Measurements from ENCODE around the gene CDK14. TPM values are rescaled to one million over a fixed set of nuclear protein-coding genes. Genes with fewer than 3 reads are reported as not detected.

CDK14 gene
- total and polyA plus RNA-seq, 9 donors = 12.6 to 54.1 (median 43.8) TPM

GRCh38 chr7:90843472-90843871, 247.4 kb downstream of the CDK14 start:
- Histone ChIP-seq H3K36me3 (no peaks in the 10 kb centered on the region), H3K4me1 (ENCODE audit: insufficient read depth) (peaks cover 5% of the 10 kb centered on the region), H3K4me3 (no peak overlapping the region), H3K27me3 (no peaks in the 10 kb centered on the region), H3K27ac (no peak overlapping the region), H3K9me3 (no peaks in the 10 kb centered on the region)
- TF ChIP-seq POLR2A (IDR thresholded peaks at IDR 0.05) = no peak
- no peak for TF ChIP-seq CTCF (IDR thresholded peaks at IDR 0.05)
- TF ChIP-seq EP300 (IDR thresholded peaks at IDR 0.05) = no peak
- DNase-seq = peak in 1 of 5 donors; percentile 34
- intact Hi-C loops (cut with DNase I) = no loop called here

DNA sequence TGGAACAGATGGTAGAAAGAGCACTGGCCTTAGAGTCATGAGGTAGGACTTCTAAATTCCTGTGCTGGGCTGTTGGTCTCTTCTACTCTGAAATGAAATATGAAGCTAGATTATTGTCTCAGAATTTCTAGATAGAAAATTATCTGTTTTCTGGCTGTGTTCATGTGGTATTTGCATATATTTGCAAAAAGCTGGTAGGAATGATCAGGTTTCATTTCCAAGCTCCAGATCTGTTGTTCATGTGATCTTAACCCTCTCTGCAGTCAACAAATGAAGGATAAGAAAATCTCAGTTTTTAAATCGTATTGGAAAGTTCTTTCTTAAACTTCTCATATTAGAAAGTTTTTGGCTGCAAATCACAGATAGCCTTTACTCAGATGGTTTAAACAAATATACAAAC, 248.3 kb downstream of the CDK14 start:
- Histone ChIP-seq H3K4me3 (no peak overlapping the region), H3K27me3 (no peaks in the 10 kb centered on the region), H3K4me1 (ENCODE audit: insufficient read depth) (peaks cover 5% of the 10 kb centered on the region), H3K9me3 (no peaks in the 10 kb centered on the region), H3K36me3 (no peaks in the 10 kb centered on the region), H3K27ac (no peak overlapping the region)
- intact Hi-C loops (cut with DNase I) = no loop called here
- DNase-seq = no peak
- 70 to 88% (median 84%) methylated on average over 1 of the region's 1 CpG for WGBS, 3 donors
- no peak for TF ChIP-seq CTCF (IDR thresholded peaks at IDR 0.05)
- no peak for TF ChIP-seq POLR2A (IDR thresholded peaks at IDR 0.05)
- TF ChIP-seq EP300 (IDR thresholded peaks at IDR 0.05) = no peak

- Histone ChIP-seq H3K4me3 (no peak overlapping the region), H3K27me3 (no peaks in the 10 kb centered on the region), H3K4me1 (ENCODE audit: insufficient read depth) (peaks cover 5% of the 10 kb centered on the region), H3K36me3 (no peaks in the 10 kb centered on the region), H3K27ac (no peak overlapping the region), H3K9me3 (no peaks in the 10 kb centered on the region)
- intact Hi-C loops (cut with DNase I) = no loop called here
- no peak for TF ChIP-seq EP300 (IDR thresholded peaks at IDR 0.05)
- TF ChIP-seq POLR2A (IDR thresholded peaks at IDR 0.05) = no peak
- TF ChIP-seq CTCF (IDR thresholded peaks at IDR 0.05) = no peak
- DNase-seq = no peak
These were observed 250.1 kb downstream of the CDK14 start for GRCh38 chr7:90846192-90846591.

GRCh38 chr7:90850066-90850465, 253.9 kb downstream of the CDK14 start:
- H3K9me3 ChIP-seq = no peaks in the 10 kb centered on the region
- no peaks in the 10 kb centered on the region for H3K36me3 ChIP-seq
- TF ChIP-seq EP300 (IDR thresholded peaks at IDR 0.05) (no peak), POLR2A (IDR thresholded peaks at IDR 0.05) (no peak), CTCF (IDR thresholded peaks at IDR 0.05) (no peak)
- no peak overlapping the region for H3K4me3 ChIP-seq
- peaks cover 1% of the 10 kb centered on the region for H3K4me1 ChIP-seq (ENCODE audit: insufficient read depth)
- 91 to 95% (median 92%) methylated on average over 1 of the region's 1 CpG for WGBS, 3 donors
- no peaks in the 10 kb centered on the region for H3K27me3 ChIP-seq
- no peak overlapping the region for H3K27ac ChIP-seq
- no peak for DNase-seq
- intact Hi-C loops (cut with DNase I) = no loop called here

DNA sequence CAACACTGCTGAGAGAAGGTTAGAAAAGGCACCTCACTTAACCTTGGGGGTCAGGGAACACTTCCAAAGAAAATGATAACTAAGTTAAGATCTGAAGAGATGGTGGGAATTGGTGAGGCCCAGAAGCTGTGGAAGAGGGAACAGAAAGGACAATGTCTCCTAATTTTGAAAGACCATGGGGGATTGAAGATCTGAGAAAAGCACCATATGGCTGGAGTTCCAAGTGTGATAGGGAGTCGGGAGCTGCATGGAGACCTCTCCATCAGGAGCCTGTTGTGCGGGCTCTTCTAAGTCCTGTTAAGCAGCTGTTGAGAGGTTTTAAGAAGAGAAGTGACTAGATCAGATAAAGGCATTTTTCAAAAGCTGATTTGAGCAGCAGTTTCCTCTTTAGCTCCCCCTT, 254.3 kb downstream of the CDK14 start:
- H3K9me3 ChIP-seq = no peaks in the 10 kb centered on the region
- no peak overlapping the region for H3K4me3 ChIP-seq
- no peaks in the 10 kb centered on the region for H3K36me3 ChIP-seq
- intact Hi-C loops (cut with DNase I) = no loop called here
- peaks cover 1% of the 10 kb centered on the region for H3K4me1 ChIP-seq (ENCODE audit: insufficient read depth)
- H3K27ac ChIP-seq = no peak overlapping the region
- no peaks in the 10 kb centered on the region for H3K27me3 ChIP-seq
- no peak for DNase-seq
- WGBS, 3 donors = 95 to 99% (median 98%) methylated on average over 2 of the region's 2 CpGs
- no peak for TF ChIP-seq CTCF (IDR thresholded peaks at IDR 0.05)
- TF ChIP-seq POLR2A (IDR thresholded peaks at IDR 0.05) = no peak
- no peak for TF ChIP-seq EP300 (IDR thresholded peaks at IDR 0.05)

Data from ovary (tissue), 9 donors.